Transverse colon (tissue), 4 donors: Measurements from ENCODE around the gene TARDBP. TPM values are rescaled to one million over a fixed set of nuclear protein-coding genes. Genes with fewer than 3 reads are reported as not detected.

Source experiments
- DNase-seq: peaks from one replicate; pipeline ENCODE4 v3.0.0-alpha.2; 2019
- H3K27ac ChIP-seq, 4 donors: fragments of 200-600 bp; sonication (generic); 2 replicates each; pipeline ENCODE4 v1.5.1; 2016 to 2018; ENCODE audit warnings: inconsistent platforms in 4 of 4
- H3K27me3 ChIP-seq: fragments of 200-600 bp; sonication (generic); 2 replicates; pipeline ENCODE4 v1.5.1; 2017; ENCODE audit warnings: inconsistent platforms
- H3K36me3 ChIP-seq, 4 donors: fragments of 200-600 bp; sonication (generic); 2 replicates each; pipeline ENCODE4 v1.5.1; 2017 to 2019; ENCODE audit warnings: inconsistent platforms in 4 of 4
- H3K4me1 ChIP-seq, 4 donors: fragments of 200-600 bp; sonication (generic); 2 replicates each; pipeline ENCODE4 v1.5.1; 2017 to 2020; ENCODE audit warnings: inconsistent platforms in 4 of 4
- H3K4me3 ChIP-seq, 4 donors: fragments of 200-600 bp; sonication (generic); 1 replicate in 1 of 4; 2 replicates in 3 of 4; pipeline versions ENCODE4 v1.5.1 to v1.6.1; 2017 to 2019; ENCODE audit warnings: inconsistent platforms in 4 of 4
- H3K9me3 ChIP-seq, 2 donors: fragments of 200-600 bp; sonication (generic); 2 replicates each; pipeline ENCODE4 v1.5.1; 2017 to 2019; ENCODE audit warnings: inconsistent platforms in 2 of 2
- CTCF ChIP-seq, 5 experiments: fragments of 200-600 bp in 3 of 5; fragments of 450-650 bp in 2 of 5; sonication (generic) in 3 of 5; IDR thresholded peaks; 1 replicate in 2 of 5; 2 replicates in 3 of 5; pipeline ENCODE4 v1.5.1; 2016 to 2017; ENCODE audit warnings: antibody characterized with exemption in 5 of 5, inconsistent platforms in 3 of 5, mild to moderate bottlenecking in 2 of 5, moderate library complexity in 1 of 5
- EP300 ChIP-seq: sonication (generic); formaldehyde crosslinking; IDR thresholded peaks from one replicate; pipeline ENCODE4 v1.6.1; 2017; ENCODE audit warnings: antibody characterized with exemption, low read depth
- POLR2A ChIP-seq: fragments of 450-650 bp; IDR thresholded peaks from one replicate; pipeline ENCODE4 v1.6.1; 2016; ENCODE audit warnings: antibody characterized with exemption, mild to moderate bottlenecking, moderate library complexity
- POLR2AphosphoS5 ChIP-seq, 3 donors: sonication (generic); formaldehyde crosslinking; IDR thresholded peaks; one replicate each; pipeline ENCODE4 v1.6.1; 2016; ENCODE audit warnings: antibody characterized with exemption in 3 of 3
- WGBS, 2 donors: methylation state at CpG; one replicate each; pipeline ENCODE4 v1.1.5; 2018; ENCODE audit warnings: low coverage in 1 of 2; 5-methylcytosine and 5-hydroxymethylcytosine counted together
- in situ Hi-C, 4 donors: fragments of 200-750 bp; cut with MboI; loops; one replicate each; pipeline versions ENCODE4 v1.15.0 to v1.15.1; 2017; ENCODE audit warnings: low sequenced_read_pairs in 3 of 4, low pct_ligation_motif_present in 1 of 4, low pct_unique_long_range_greater_than_20kb in 1 of 4
- intact Hi-C: fragments of 100-400 bp; cut with DNase I; formaldehyde crosslinking; loops from one replicate; pipeline ENCODE4 v1.15.1; 2023; ENCODE audit warnings: low total_unique reads
- total RNA-seq, 4 donors: library from RNA; depleted of rRNA; stranded (reverse); fragments of >200 nt; gene quantifications; one replicate each; pipeline ENCODE4 v1.1.0, GENCODE V29; 2016

TARDBP gene
- total RNA-seq, 4 donors from 2014 or later: 112 to 278 (median 190) TPM

DNA sequence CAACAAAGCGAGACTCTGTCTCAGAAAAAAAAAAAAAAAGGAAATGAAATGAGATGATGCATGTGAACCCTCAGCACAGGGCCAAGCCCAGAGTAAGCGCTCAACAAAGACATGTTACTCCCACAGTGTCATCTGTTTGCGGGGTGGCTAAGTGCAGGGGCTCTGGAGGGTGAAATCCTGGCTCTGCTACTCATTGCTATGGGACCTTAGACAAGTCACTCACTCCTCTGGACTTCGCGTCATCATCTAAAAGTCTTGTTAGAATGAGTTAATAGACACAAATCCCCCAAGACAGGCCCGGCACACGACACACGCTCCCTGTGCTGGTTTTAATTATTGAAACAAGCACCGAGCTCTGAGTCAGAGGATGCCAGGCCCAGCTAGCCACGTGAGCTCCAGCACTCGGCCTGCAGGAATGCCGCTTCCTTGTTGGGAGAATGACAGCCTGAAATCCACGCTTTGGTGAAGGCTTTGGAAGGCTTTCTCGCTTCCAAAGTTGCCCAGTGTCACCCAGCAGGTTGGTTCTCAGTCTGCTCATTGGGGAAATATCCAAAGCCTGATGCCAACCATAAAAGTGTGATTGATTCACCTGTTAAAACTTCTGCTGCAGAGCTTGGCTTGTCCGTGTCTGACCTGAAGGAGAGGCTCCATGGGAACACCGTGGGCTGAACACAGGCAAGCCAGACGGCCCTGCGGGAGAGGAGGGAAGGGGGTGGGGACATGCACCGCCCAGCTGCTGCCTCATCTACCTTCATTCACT, 36.7 kb upstream of the TARDBP start:
- peak; percentile 57 for DNase-seq
- intact Hi-C loops (no loop called here), in situ Hi-C loops (no loop called here)
- H3K4me3 ChIP-seq: no peak overlapping the region
- H3K27ac ChIP-seq: peak overlapping the region; percentile 35 to 69 (median 53)
- WGBS, 2 donors: 40 to 71% methylated on average over 7 to 19 of the region's 19 CpGs
- H3K36me3 ChIP-seq: no peaks in the 10 kb centered on the region
- H3K4me1 ChIP-seq: peaks cover 10 to 34% (median 18%) of the 10 kb centered on the region in 4 donors
- H3K27me3 ChIP-seq: no peaks in the 10 kb centered on the region
- no peaks in the 10 kb centered on the region for H3K9me3 ChIP-seq
- TF ChIP-seq POLR2A (no peak), EP300 (no peak), POLR2AphosphoS5 (IDR thresholded peaks at IDR 0.05) (no peak), CTCF (IDR thresholded peaks at IDR 0.05) (no peak)

DNA sequence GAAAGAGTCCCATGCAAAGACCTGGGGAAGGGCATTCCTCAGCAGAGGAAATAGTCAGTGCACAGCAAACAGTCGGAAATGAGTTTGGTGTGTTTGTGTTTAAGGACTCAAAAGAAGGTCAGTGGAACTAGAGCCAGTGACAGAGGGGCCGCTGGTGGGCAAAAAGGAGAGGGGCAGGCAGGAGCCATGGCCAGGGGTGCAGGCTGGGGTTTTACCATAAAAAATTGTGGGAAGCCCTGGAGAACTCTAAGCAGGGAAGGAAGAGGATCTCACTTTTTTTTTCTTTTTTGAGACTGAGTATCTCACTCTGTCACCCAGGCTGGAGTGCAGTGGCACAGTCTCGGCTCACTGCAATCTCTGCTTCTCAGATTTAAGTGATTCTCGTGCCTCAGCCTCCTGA, 33.7 kb upstream of the TARDBP start:
- Histone ChIP-seq H3K9me3 (no peaks in the 10 kb centered on the region), H3K27me3 (peaks cover 3% of the 10 kb centered on the region), H3K4me3 (no peak overlapping the region), H3K4me1 (peaks cover 11 to 35% (median 22%) of the 10 kb centered on the region in 4 donors), H3K36me3 (no peaks in the 10 kb centered on the region), H3K27ac (peak overlapping the region in 2 of 4 donors; percentile 73 to 77)
- TF ChIP-seq POLR2AphosphoS5 (IDR thresholded peaks at IDR 0.05): no peak
- TF ChIP-seq EP300: no peak
- no peak for TF ChIP-seq POLR2A
- no peak for TF ChIP-seq CTCF (IDR thresholded peaks at IDR 0.05)
- DNase-seq: no peak
- 67% methylated on average over 4 of the region's 4 CpGs; no CpG with 5 or more reads in 1 of the 2 donors for WGBS, 2 donors
- in situ Hi-C loops (no loop called here), intact Hi-C loops (no loop called here)

- Histone ChIP-seq H3K27me3 (peaks cover 3% of the 10 kb centered on the region), H3K9me3 (no peaks in the 10 kb centered on the region), H3K27ac (peak overlapping the region; percentile 65 to 77 (median 74)), H3K4me3 (no peak overlapping the region), H3K4me1 (peaks cover 11 to 31% (median 22%) of the 10 kb centered on the region in 4 donors), H3K36me3 (no peaks in the 10 kb centered on the region)
- in situ Hi-C loops (no loop called here), intact Hi-C loops (no loop called here)
- DNase-seq: peak; percentile 42
- 40 to 56% methylated on average over 8 to 13 of the region's 13 CpGs for WGBS, 2 donors
- no peak for TF ChIP-seq POLR2A
- TF ChIP-seq EP300: no peak
- TF ChIP-seq POLR2AphosphoS5 (IDR thresholded peaks at IDR 0.05): peak in 1 of 3 donors; percentile 14
- TF ChIP-seq CTCF (IDR thresholded peaks at IDR 0.05): no peak
Observed at GRCh38 chr1:10979483-10979920, 33.0 kb upstream of the TARDBP start.

DNA sequence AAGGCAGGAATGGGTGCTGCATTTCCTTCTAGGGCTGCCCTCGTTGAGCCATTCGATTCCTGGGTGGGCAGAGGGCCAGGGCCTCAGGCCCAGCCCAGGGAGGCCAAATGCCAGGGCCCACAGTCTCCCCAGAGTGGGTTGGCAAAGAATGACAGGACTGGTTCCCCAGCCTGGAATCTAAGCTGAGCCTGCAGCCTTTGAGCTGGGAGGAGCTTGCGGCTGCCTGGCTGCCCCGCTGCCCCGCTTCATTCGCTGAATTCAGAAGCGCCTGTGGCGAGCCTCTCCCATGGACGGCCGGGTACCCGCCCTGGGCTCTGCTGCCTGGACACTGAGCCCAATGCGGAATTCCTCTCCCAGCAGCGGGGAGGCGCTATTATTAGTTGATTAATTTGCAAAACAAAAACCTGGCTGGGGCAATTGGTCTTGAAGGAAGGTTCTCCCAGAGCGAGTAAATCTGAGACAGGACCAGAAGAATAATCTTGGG, 32.3 kb upstream of the TARDBP start:
- intact Hi-C loops (no loop called here), in situ Hi-C loops (no loop called here)
- Histone ChIP-seq H3K36me3 (no peaks in the 10 kb centered on the region), H3K9me3 (no peaks in the 10 kb centered on the region), H3K27ac (peak overlapping the region; percentile 65 to 77 (median 74)), H3K4me3 (peak overlapping the region in 1 of 4 donors; percentile 27), H3K27me3 (peaks cover 3% of the 10 kb centered on the region), H3K4me1 (peaks cover 11 to 31% (median 22%) of the 10 kb centered on the region in 4 donors)
- DNase-seq: peak; percentile 82
- WGBS, 2 donors: 0 to 12% methylated on average over 5 to 15 of the region's 15 CpGs
- TF ChIP-seq CTCF (IDR thresholded peaks at IDR 0.05) (peak; percentile 27 to 43 (median 34)), POLR2AphosphoS5 (IDR thresholded peaks at IDR 0.05) (peak in 1 of 3 donors; percentile 17), POLR2A (no peak), EP300 (no peak)
